ENCODE measurements around the gene NTF3.

GRCh38 chr12:5524769-5525436 is 93.0 kb downstream of the NTF3 start:
- TF ChIP-seq REST (IDR thresholded peaks at IDR 0.05; ENCODE audit: low read depth) (no peak), POLR2A (IDR thresholded peaks at IDR 0.05; ENCODE audit: borderline replicate concordance, extremely low read depth, insufficient read depth, insufficient read length) (no peak), ZNF274 (IDR thresholded peaks at IDR 0.05; ENCODE audit: low read depth, low read length) (no peak), TCF7L2 (IDR thresholded peaks at IDR 0.05; ENCODE audit: borderline replicate concordance, extremely low read depth, insufficient read depth, insufficient read length) (no peak), EZH2 (IDR thresholded peaks at IDR 0.05) (no peak), CTCF (IDR thresholded peaks at IDR 0.05 in 2 of 3, conservative IDR thresholded peaks at IDR 0.05 in 1 of 3; ENCODE audit: borderline replicate concordance in 1 of 3, insufficient read depth in 1 of 3, low read depth in 2 of 3, low read length in 2 of 3) (no peak), SIN3A (IDR thresholded peaks at IDR 0.05; ENCODE audit: low read depth) (no peak), ZFX (IDR thresholded peaks at IDR 0.05) (no peak), ATF3 (IDR thresholded peaks at IDR 0.05) (no peak), EGR1 (IDR thresholded peaks at IDR 0.05; ENCODE audit: low read depth) (no peak), RAD21 (IDR thresholded peaks at IDR 0.05; ENCODE audit: low read depth) (no peak), EZH2phosphoT487 (IDR thresholded peaks at IDR 0.05; ENCODE audit: borderline replicate concordance) (no peak), SP1 (IDR thresholded peaks at IDR 0.05; ENCODE audit: low read depth) (no peak)
- TF ChIP-seq, protein P1, sequence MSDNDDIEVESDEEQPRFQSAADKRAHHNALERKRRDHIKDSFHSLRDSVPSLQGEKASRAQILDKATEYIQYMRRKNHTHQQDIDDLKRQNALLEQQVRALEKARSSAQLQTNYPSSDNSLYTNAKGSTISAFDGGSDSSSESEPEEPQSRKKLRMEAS (IDR thresholded peaks at IDR 0.05) = no peak
